Measurements from ENCODE around the gene GRIK4. TPM values are rescaled to one million over a fixed set of nuclear protein-coding genes. Genes with fewer than 3 reads are reported as not detected.

Gene GRIK4
- polyA plus RNA-seq, 1 donor from 2014 or later = 3.4 TPM

- Histone ChIP-seq H3K79me2 (replicated peaks; ENCODE audit: insufficient read depth, low read length) (no peaks in the 10 kb centered on the region), H3K9me2 (ENCODE audit: insufficient read depth, low read length) (no peaks in the 10 kb centered on the region), H3K4me2 (ENCODE audit: low read length) (no peak overlapping the region), H3K4me3 (ENCODE audit: low read length) (no peak overlapping the region), H4K20me1 (ENCODE audit: insufficient read depth) (no peaks in the 10 kb centered on the region), H2AFZ (ENCODE audit: low read depth, low read length) (no peak overlapping the region), H3K9ac (ENCODE audit: low read length) (no peak overlapping the region), H3K9me3 (ENCODE audit: low read length) (no peaks in the 10 kb centered on the region), H3K27ac (ENCODE audit: low read length) (no peak overlapping the region), H3F3A (ENCODE audit: insufficient read depth, low read length, poor library complexity, severe bottlenecking) (no peaks in the 10 kb centered on the region), H3K36me3 (ENCODE audit: insufficient read depth, low read length) (no peaks in the 10 kb centered on the region), H3K27me3 (ENCODE audit: insufficient read depth, low read depth, low read length) (no peaks in the 10 kb centered on the region)
- TF ChIP-seq MXI1 (conservative IDR thresholded peaks at IDR 0.05; ENCODE audit: poor library complexity, severe bottlenecking) (no peak), EP300 (conservative IDR thresholded peaks at IDR 0.05; ENCODE audit: poor library complexity, severe bottlenecking) (no peak), SMC3 (conservative IDR thresholded peaks at IDR 0.05; ENCODE audit: poor library complexity) (no peak), REST (IDR thresholded peaks at IDR 0.05; ENCODE audit: borderline replicate concordance) (no peak), EZH2 (IDR thresholded peaks at IDR 0.05; ENCODE audit: borderline replicate concordance, insufficient read depth, low read length, poor library complexity, severe bottlenecking) (no peak), TAF1 (IDR thresholded peaks at IDR 0.05; ENCODE audit: low read depth) (no peak), RAD21 (conservative IDR thresholded peaks at IDR 0.05) (no peak), POLR2AphosphoS5 (IDR thresholded peaks at IDR 0.05) (no peak), CTCF (IDR thresholded peaks at IDR 0.05; ENCODE audit: poor library complexity, severe bottlenecking) (no peak)
Measured at GRCh38 chr11:120642196-120642894, 130.8 kb downstream of the GRIK4 start.

- Histone ChIP-seq H3K9me2 (ENCODE audit: insufficient read depth, low read length) (no peaks in the 10 kb centered on the region), H3K27ac (ENCODE audit: low read length) (no peak overlapping the region), H3F3A (ENCODE audit: insufficient read depth, low read length, poor library complexity, severe bottlenecking) (no peaks in the 10 kb centered on the region), H3K9me3 (ENCODE audit: low read length) (no peaks in the 10 kb centered on the region), H3K27me3 (ENCODE audit: insufficient read depth, low read depth, low read length) (no peaks in the 10 kb centered on the region), H3K79me2 (replicated peaks; ENCODE audit: insufficient read depth, low read length) (no peaks in the 10 kb centered on the region), H3K4me2 (ENCODE audit: low read length) (no peak overlapping the region), H3K9ac (ENCODE audit: low read length) (no peak overlapping the region), H3K36me3 (ENCODE audit: insufficient read depth, low read length) (no peaks in the 10 kb centered on the region), H4K20me1 (ENCODE audit: insufficient read depth) (no peaks in the 10 kb centered on the region), H2AFZ (ENCODE audit: low read depth, low read length) (no peak overlapping the region), H3K4me3 (ENCODE audit: low read length) (no peak overlapping the region)
- no peak for TF ChIP-seq SMC3 (conservative IDR thresholded peaks at IDR 0.05; ENCODE audit: poor library complexity)
- TF ChIP-seq EZH2 (IDR thresholded peaks at IDR 0.05; ENCODE audit: borderline replicate concordance, insufficient read depth, low read length, poor library complexity, severe bottlenecking) = no peak
- TF ChIP-seq EP300 (conservative IDR thresholded peaks at IDR 0.05; ENCODE audit: poor library complexity, severe bottlenecking) = no peak
- TF ChIP-seq TAF1 (IDR thresholded peaks at IDR 0.05; ENCODE audit: low read depth) = no peak
- no peak for TF ChIP-seq MXI1 (conservative IDR thresholded peaks at IDR 0.05; ENCODE audit: poor library complexity, severe bottlenecking)
Measured at GRCh38 chr11:120643284-120643683, 131.7 kb downstream of the GRIK4 start.

Measured in neural cell (in vitro differentiated cells).